Spleen (tissue), 3 donors: ENCODE measurements around the gene HOXC6.

Experiments
- POLR2A ChIP-seq, 3 donors: fragments of 450-650 bp; IDR thresholded peaks; one replicate each; pipeline ENCODE4 v1.5.1; 2017; ENCODE audit warnings: antibody characterized with exemption in 3 of 3, mild to moderate bottlenecking in 1 of 3
- POLR2AphosphoS5 ChIP-seq, 3 donors: sonication (generic); formaldehyde crosslinking; IDR thresholded peaks; one replicate each; pipeline ENCODE4 v1.5.1; 2017; ENCODE audit warnings: antibody characterized with exemption in 3 of 3

DNA sequence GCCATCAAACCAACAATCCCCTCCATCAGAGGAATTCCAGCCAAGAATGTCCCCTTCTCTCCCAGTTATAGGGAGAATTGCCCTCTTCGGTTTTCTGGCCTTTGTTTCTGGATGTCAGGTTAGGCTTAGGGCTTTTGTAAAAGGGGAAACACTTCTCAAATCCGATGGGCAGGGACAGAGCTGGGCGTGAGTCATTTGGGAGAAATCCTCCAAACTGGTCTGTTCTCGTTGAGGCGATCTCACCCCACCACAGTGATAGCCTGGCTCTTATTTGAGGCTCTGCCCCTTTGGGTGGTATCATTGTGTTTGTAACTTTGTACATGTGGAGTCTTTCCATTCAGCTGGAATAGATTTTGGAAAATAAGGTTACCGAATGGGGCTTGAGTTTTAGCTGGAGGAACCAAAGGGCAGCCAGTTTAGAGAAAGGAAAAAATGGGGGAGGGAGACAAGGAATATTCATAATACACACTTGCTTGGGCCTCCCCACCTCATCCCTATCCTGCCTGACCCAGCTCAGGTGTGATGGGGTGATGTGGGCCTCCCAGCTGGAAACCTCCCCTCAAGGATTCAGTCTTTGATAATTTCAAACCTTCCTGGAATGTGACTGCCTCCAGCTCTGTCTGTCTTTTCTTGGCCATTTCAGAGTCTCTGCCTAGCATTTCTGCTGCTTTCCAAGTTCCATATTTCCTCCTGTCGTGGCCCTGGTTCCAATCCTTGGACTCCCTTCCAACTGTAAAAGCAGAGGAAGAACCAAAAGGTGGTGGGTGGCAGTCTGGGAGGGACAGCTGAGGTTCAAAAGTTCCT is 32.9 kb downstream of the HOXC6 start:
- no peak for TF ChIP-seq POLR2AphosphoS5 (IDR thresholded peaks at IDR 0.05)
- TF ChIP-seq POLR2A (IDR thresholded peaks at IDR 0.05) = no peak
